Head of caudate nucleus (tissue), 42 donors: ENCODE data around the gene SMIM22.

Experiments
- DNase-seq, 42 donors: peaks; one replicate each; pipeline versions ENCODE4 v3.0.0 to v3.0.0-alpha.2; 2020 to 2021; ENCODE audit warnings: mixed read lengths in 7 of 42
- intact Hi-C: fragments of 100-400 bp; cut with DNase I; formaldehyde crosslinking; loops from one replicate; pipeline ENCODE4 v1.15.0; 2022

The SMIM22 gene

DNA sequence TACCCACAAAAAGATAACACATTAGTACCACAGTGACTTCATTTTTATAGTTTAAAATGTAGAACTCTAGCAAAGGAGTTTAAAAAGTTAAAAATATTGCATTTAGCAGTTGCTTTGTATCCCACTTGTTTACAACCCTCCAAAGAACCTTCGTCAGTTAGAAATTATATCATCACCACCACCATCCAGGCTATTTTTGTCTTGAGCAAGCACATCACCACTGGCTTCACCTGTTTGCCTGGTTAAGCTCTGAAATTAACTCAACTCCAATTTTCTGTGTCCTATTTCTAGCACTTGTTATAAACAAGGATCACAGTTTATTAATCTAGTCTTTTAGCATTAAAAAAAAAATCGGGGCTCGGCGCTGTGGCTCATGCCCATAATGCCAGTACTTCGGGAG, 45.8 kb downstream of the SMIM22 start:
- intact Hi-C loops = loop anchor here (10.0 kb wide), 1 partner anchor 106 kb away; the partner anchor contains the start of genes ANKS3 and DNAAF8
- no peak for DNase-seq
